Endothelial cell of umbilical vein (primary cell): ENCODE measurements around the gene PARD3B. TPM values are rescaled to one million over a fixed set of nuclear protein-coding genes. Genes with fewer than 3 reads are reported as not detected.

Experiments
- BruUV-seq: library from RNA; stranded (reverse); fragments of 400-500 nt; replicated peaks from 2 replicates; lab custom pipeline; 2021; lab: Mats Ljungman, UMichigan
- CTCF ChIA-PET: fragments of 300-600, 350-600 bp; sonication (Branson Sonifier 250); formaldehyde crosslinking; loops from one replicate; lab custom pipeline; 2021; ENCODE audit warnings: antibody characterized with exemption, inconsistent platforms; lab: Charles Lee
- POLR2A ChIA-PET: fragments of 300-600, 350-600 bp; sonication (Branson Sonifier 250); formaldehyde crosslinking; loops from one replicate; lab custom pipeline; 2021; ENCODE audit warnings: antibody characterized with exemption, inconsistent platforms; lab: Charles Lee
- DNase-seq: peaks from one replicate; pipeline ENCODE4 v3.0.0-alpha.2; 2011; ENCODE audit warnings: low read depth, low spot score
- FAIRE-seq: peaks from 2 replicates; lab custom pipeline; 2011; peaks lifted over from hg19 to GRCh38; lab: Jason Lieb, UNC
- H2AFZ ChIP-seq: 2 replicates; pipeline ENCODE4 v1.6.0; 2012; ENCODE audit warnings: low read depth, low read length, control low read depth, inconsistent platforms
- H3K27ac ChIP-seq: 2 replicates; pipeline ENCODE4 v1.5.1; 2011; ENCODE audit warnings: low read depth, mild to moderate bottlenecking, control low read depth, low read length, moderate library complexity; ENCODE audit not compliant: insufficient read depth
- H3K27me3 ChIP-seq, 2 experiments: 2 replicates each; pipeline versions ENCODE4 v1.6.0 to v1.6.1; 2011; ENCODE audit warnings: low read length in 2 of 2, mixed read lengths in 1 of 2; ENCODE audit not compliant: control insufficient read depth in 2 of 2, insufficient read depth in 2 of 2
- H3K36me3 ChIP-seq, 2 experiments: 2 replicates in 1 of 2; 3 replicates in 1 of 2; pipeline ENCODE4 v1.5.1; 2011; ENCODE audit warnings: low read length in 2 of 2, mild to moderate bottlenecking in 1 of 2, moderate library complexity in 1 of 2; ENCODE audit not compliant: control insufficient read depth in 2 of 2, insufficient read depth in 2 of 2; ENCODE audit errors: extremely low read depth in 1 of 2
- H3K4me1 ChIP-seq: 3 replicates; pipeline ENCODE4 v1.5.1; 2011; ENCODE audit warnings: mild to moderate bottlenecking, low read length; ENCODE audit not compliant: control insufficient read depth, insufficient read depth; ENCODE audit errors: extremely low read depth
- H3K4me2 ChIP-seq: 2 replicates; pipeline ENCODE4 v1.6.1; 2011; ENCODE audit warnings: low read length, control low read depth, mixed read lengths; ENCODE audit not compliant: insufficient read depth
- H3K4me3 ChIP-seq, 3 experiments: fragments of 200-600 bp in 1 of 3; sonication (generic), shearing (Covaris generic) in 1 of 3; replicated peaks in 1 of 3; 2 replicates each; pipeline ENCODE4 v1.5.1; 2011 to 2016; ENCODE audit warnings: control low read depth in 3 of 3, low read length in 3 of 3, mild to moderate bottlenecking in 2 of 3, inconsistent platforms in 1 of 3, low read depth in 1 of 3, moderate library complexity in 1 of 3; ENCODE audit not compliant: insufficient read depth in 1 of 3
- H3K79me2 ChIP-seq: 2 replicates; pipeline ENCODE4 v1.6.0; 2012; ENCODE audit warnings: low read length, inconsistent platforms; ENCODE audit not compliant: control insufficient read depth, insufficient read depth
- H3K9ac ChIP-seq: replicated peaks from 2 replicates; pipeline ENCODE3; 2011; ENCODE audit warnings: low read length, control low read depth; ENCODE audit not compliant: insufficient read depth; ENCODE audit errors: extremely low read depth
- H3K9me1 ChIP-seq: replicated peaks from 3 replicates; pipeline ENCODE4 v1.6.0; 2011; ENCODE audit warnings: mild to moderate bottlenecking, low read length; ENCODE audit not compliant: control insufficient read depth, insufficient read depth; ENCODE audit errors: extremely low read depth
- H3K9me3 ChIP-seq: replicated peaks from 2 replicates; pipeline ENCODE4 v1.5.1; 2012; ENCODE audit warnings: low read length, inconsistent platforms; ENCODE audit not compliant: control insufficient read depth, insufficient read depth
- H4K20me1 ChIP-seq: replicated peaks from 2 replicates; pipeline ENCODE3; 2011; ENCODE audit warnings: mild to moderate bottlenecking, low read length; ENCODE audit not compliant: control insufficient read depth, insufficient read depth; ENCODE audit errors: extremely low read depth
- EZH2 ChIP-seq: IDR thresholded peaks from 2 replicates; pipeline ENCODE4 v1.6.1; 2012; ENCODE audit warnings: borderline replicate concordance, low read depth, mild to moderate bottlenecking, moderate library complexity, low read length, inconsistent platforms; ENCODE audit not compliant: severe bottlenecking
- FOS ChIP-seq: IDR thresholded peaks from 2 replicates; pipeline ENCODE4 v1.6.1; 2011; ENCODE audit warnings: mild to moderate bottlenecking, low read length, moderate library complexity, borderline replicate concordance; ENCODE audit not compliant: insufficient read depth
- GATA2 ChIP-seq: IDR thresholded peaks from 2 replicates; pipeline ENCODE4 v1.7.0; 2011; ENCODE audit warnings: low read depth, mild to moderate bottlenecking, moderate library complexity, mixed read lengths, low read length; ENCODE audit not compliant: insufficient read length, insufficient read depth
- JUN ChIP-seq: IDR thresholded peaks from 2 replicates; pipeline ENCODE4 v1.6.1; 2011; ENCODE audit warnings: borderline replicate concordance, low read depth; ENCODE audit not compliant: insufficient read length, insufficient read depth
- MYC ChIP-seq: IDR thresholded peaks from one replicate; pipeline ENCODE4 v1.6.1; 2011; ENCODE audit warnings: mild to moderate bottlenecking, low read depth, low read length
- POLR2A ChIP-seq: IDR thresholded peaks from 2 replicates; pipeline ENCODE4 v1.6.1; 2012; ENCODE audit warnings: low read depth, mild to moderate bottlenecking, control low read depth, low read length
- POLR2AphosphoS5 ChIP-seq: IDR thresholded peaks from 2 replicates; pipeline ENCODE4 v1.6.1; 2012; ENCODE audit warnings: low read depth, mild to moderate bottlenecking, control low read depth, low read length, moderate library complexity; ENCODE audit not compliant: insufficient read depth
- dilution Hi-C: fragments of 300-500 bp; cut with MboI; formaldehyde crosslinking; loops from one replicate; pipeline ENCODE4 v1.15.0; 2019; ENCODE audit warnings: low sequenced_read_pairs; ENCODE audit not compliant: extremely low pct_ligation_motif_present
- intact Hi-C: fragments of 100-400 bp; cut with micrococcal nuclease; formaldehyde crosslinking; loops from one replicate; pipeline ENCODE4 v1.10.0; 2022
- polyA plus RNA-seq, 4 experiments: library from polyadenylated mRNA; depleted of rRNA in 3 of 4; stranded (reverse) in 3 of 4; unstranded in 1 of 4; fragments of >200 nt; gene quantifications; 2 replicates each; pipeline versions ENCODE4 v1.2.1 to v1.2.3, GENCODE V29; 2011 to 2012; ENCODE audit warnings: missing spikeins in 1 of 4
- total RNA-seq: library from RNA; stranded (reverse); gene quantifications from 2 replicates; pipeline ENCODE4 v1.2.3, GENCODE V29; 2021
- TF ChIP-seq, protein P1 (sequence below), 2 donors: IDR thresholded peaks; 1 replicate in 1 of 2; 2 replicates in 1 of 2; pipeline ENCODE4 v1.5.1; 2011; ENCODE audit warnings: low read length in 2 of 2, mild to moderate bottlenecking in 2 of 2, moderate library complexity in 2 of 2, control low read depth in 1 of 2, inconsistent platforms in 1 of 2, low read depth in 1 of 2; ENCODE audit not compliant: insufficient read depth in 1 of 2; ENCODE audit errors: extremely low read depth in 1 of 2
- TF ChIP-seq, protein P2 (sequence below): IDR thresholded peaks from 2 replicates; pipeline ENCODE4 v1.6.1; 2011; ENCODE audit not compliant: insufficient read depth, insufficient read length

PARD3B gene
- total and polyA plus RNA-seq, 2 donors (not counting 3 experiments of a cell fraction or from before 2014, with no cell fraction given), result 2.2 to 30.9 TPM

DNA sequence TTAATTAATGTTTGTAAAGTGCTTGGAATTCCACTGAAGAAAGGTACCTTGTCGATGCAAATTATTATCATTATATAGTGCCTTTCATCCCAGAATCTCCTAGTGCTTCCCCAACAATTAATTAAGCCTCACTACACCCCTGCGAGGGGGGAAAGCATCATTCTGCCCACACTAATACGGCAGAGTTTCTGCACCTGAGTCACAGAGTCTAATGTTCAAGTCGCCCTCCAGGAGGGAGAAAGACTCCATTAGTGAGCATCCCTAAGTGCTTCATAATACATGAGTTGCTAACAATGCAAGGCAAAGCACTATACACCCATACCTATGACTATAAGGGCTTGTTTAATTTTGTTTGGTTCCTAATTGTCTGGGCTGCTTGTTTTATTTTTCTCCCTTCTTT lies 1111.7 kb downstream of the PARD3B start:
- no peak overlapping the region for H3K27ac ChIP-seq
- FAIRE-seq (no peak), DNase-seq (no peak)
- H3K4me2 ChIP-seq, result no peak overlapping the region
- peaks cover 5 to 11% of the 10 kb centered on the region in 2 experiments for H3K27me3 ChIP-seq
- POLR2A ChIA-PET, result no interaction called here
- H3K4me1 ChIP-seq, result no peaks in the 10 kb centered on the region
- intact Hi-C loops, result no loop called here
- no peaks in the 10 kb centered on the region for H3K9me1 ChIP-seq
- H3K36me3 ChIP-seq, result no peaks in the 10 kb centered on the region
- TF ChIP-seq EZH2, result no peak
- TF ChIP-seq JUN, result no peak
- no peak for TF ChIP-seq POLR2A
- no peak for TF ChIP-seq POLR2AphosphoS5
- TF ChIP-seq GATA2, result no peak
- TF ChIP-seq, protein P1, sequence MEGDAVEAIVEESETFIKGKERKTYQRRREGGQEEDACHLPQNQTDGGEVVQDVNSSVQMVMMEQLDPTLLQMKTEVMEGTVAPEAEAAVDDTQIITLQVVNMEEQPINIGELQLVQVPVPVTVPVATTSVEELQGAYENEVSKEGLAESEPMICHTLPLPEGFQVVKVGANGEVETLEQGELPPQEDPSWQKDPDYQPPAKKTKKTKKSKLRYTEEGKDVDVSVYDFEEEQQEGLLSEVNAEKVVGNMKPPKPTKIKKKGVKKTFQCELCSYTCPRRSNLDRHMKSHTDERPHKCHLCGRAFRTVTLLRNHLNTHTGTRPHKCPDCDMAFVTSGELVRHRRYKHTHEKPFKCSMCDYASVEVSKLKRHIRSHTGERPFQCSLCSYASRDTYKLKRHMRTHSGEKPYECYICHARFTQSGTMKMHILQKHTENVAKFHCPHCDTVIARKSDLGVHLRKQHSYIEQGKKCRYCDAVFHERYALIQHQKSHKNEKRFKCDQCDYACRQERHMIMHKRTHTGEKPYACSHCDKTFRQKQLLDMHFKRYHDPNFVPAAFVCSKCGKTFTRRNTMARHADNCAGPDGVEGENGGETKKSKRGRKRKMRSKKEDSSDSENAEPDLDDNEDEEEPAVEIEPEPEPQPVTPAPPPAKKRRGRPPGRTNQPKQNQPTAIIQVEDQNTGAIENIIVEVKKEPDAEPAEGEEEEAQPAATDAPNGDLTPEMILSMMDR (IDR thresholded peaks at IDR 0.05; ENCODE audit: extremely low read depth in 1 of 2, insufficient read depth in 1 of 2, low read depth in 1 of 2, low read length in 2 of 2), result no peak
- no peak for TF ChIP-seq MYC
- TF ChIP-seq, protein P2, sequence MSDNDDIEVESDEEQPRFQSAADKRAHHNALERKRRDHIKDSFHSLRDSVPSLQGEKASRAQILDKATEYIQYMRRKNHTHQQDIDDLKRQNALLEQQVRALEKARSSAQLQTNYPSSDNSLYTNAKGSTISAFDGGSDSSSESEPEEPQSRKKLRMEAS, result no peak
- no peak for TF ChIP-seq FOS
- H3K9me3 ChIP-seq, result no peaks in the 10 kb centered on the region
- dilution Hi-C loops, result no loop called here
- no peak overlapping the region for H3K4me3 ChIP-seq
- H3K79me2 ChIP-seq, result no peaks in the 10 kb centered on the region
- CTCF ChIA-PET, result no interaction called here
- BruUV-seq, result no TSS peak
- H4K20me1 ChIP-seq, result no peaks in the 10 kb centered on the region
- no peak overlapping the region for H3K9ac ChIP-seq
- no peak overlapping the region for H2AFZ ChIP-seq
